HG03378 (cell line): ENCODE results near the gene C9orf40.

Experiments
- ATAC-seq: cut with Tn5 transposase; IDR thresholded peaks from one replicate; pipeline ENCODE4 v1.9.1; 2021; ENCODE audit warnings: mild to moderate bottlenecking, moderate library complexity; ENCODE audit not compliant: unreplicated experiment

Gene C9orf40

GRCh38 chr9:74942801-74943200 is 9.9 kb downstream of the C9orf40 start:
- ATAC-seq: no peak

GRCh38 chr9:74940600-74940999 is 12.1 kb downstream of the C9orf40 start:
- no peak for ATAC-seq

GRCh38 chr9:74935008-74935407 is 17.7 kb downstream of the C9orf40 start:
- no peak for ATAC-seq

- ATAC-seq: no peak
These were observed 31.0 kb downstream of the C9orf40 start for GRCh38 chr9:74921737-74922136.

GRCh38 chr9:74920944-74921626 is 31.6 kb downstream of the C9orf40 start:
- no peak for ATAC-seq

DNA sequence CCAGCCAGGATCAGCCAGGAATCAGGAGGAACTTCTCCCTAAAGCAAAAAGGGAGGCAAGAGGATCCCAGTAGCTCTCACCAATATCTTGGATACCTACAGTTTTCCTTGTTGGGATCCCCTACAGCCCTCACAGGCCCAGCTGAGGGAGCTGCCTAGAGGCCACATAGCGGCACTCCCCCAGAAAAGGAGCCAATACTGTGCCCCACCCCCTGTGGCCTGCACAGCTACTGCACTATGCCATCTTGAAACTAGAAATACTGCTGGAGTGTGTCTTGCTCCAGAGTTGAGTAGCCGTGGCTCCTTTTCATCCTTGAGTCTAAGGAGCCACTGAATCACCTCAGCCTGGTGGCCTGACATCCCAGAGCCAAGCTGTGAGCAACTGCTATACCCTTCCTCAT is 42.7 kb downstream of the C9orf40 start:
- ATAC-seq: no peak

- ATAC-seq: no peak
These were observed 44.0 kb downstream of the C9orf40 start for GRCh38 chr9:74908665-74909064.

DNA sequence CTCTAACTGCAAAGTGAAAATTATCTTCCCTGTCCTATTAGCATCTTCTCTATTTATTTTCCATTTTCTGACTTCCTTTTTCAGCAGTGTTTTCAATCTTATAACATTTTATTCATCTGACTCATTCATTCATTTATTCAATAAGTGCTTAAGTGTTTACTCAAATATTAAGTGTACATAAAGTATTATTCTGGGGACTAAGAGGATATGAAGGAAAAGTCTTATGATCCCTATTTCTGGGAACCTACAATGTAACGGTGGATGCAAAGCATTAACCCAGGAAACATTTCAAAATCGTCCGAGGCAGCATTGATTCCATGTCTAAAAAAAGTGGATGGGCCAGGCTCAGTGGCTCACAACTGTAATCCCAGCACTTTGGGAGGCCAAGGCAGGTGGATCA is 45.6 kb downstream of the C9orf40 start:
- no peak for ATAC-seq

DNA sequence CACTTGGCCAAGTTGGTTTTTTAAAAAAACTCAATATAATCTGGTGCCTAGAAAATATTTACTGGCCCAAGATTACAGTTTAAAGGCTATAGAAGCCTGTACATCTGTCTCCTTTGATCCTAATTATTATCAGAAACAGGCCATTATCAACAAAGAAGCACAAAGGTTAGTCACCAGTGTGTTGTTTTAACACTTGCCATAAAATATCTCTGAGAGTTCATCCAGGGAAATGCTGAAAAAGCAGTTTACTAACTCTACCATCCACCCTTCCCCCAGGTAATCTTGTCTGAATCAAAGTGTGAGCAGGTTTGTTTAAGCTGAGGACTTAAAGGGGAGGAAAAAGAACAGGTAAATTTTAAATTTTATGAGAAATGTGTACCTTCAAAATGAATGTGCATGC is 51.7 kb downstream of the C9orf40 start:
- ATAC-seq: no peak
